Adrenal gland (tissue), 5 donors: Measurements from ENCODE around the gene VWA3B.

Experiments
- POLR2A ChIP-seq, 2 donors: fragments of 450-650 bp; IDR thresholded peaks; one replicate each; pipeline ENCODE4 v1.6.1; 2017; ENCODE audit warnings: antibody characterized with exemption in 2 of 2, mild to moderate bottlenecking in 2 of 2, moderate library complexity in 1 of 2
- TF ChIP-seq, protein P1 (sequence below), 6 experiments: fragments of 450-650 bp in 4 of 6; fragments of 200-600 bp in 2 of 6; sonication (generic) in 1 of 6; IDR thresholded peaks; 1 replicate in 5 of 6; 2 replicates in 1 of 6; pipeline versions ENCODE4 v1.5.1 to v1.8.0; 2016 to 2021; ENCODE audit warnings: antibody characterized with exemption in 6 of 6, mild to moderate bottlenecking in 2 of 6, moderate library complexity in 1 of 6
- donor health status: DM: no; HTN: no; CAD: no.

DNA sequence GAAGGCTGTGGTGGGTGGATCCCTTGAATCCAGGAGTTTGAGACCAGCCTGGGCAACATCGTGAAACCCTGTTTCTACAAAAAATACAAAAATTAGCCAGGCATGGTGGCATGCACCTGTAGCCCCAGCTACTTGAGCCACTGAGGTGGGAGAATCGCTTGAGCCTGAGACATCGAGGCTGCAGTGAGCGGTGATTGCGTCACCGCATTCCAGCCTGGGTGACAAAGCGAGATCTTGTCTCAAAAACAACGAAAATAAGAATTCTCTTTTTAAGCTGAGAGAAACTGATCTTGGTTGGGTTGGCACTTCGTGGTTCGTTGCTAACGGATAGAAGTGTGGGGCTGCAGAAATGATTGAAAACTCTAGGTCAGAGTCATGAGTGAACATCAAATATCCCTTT lies 150.0 kb downstream of the VWA3B start:
- TF ChIP-seq, protein P1, sequence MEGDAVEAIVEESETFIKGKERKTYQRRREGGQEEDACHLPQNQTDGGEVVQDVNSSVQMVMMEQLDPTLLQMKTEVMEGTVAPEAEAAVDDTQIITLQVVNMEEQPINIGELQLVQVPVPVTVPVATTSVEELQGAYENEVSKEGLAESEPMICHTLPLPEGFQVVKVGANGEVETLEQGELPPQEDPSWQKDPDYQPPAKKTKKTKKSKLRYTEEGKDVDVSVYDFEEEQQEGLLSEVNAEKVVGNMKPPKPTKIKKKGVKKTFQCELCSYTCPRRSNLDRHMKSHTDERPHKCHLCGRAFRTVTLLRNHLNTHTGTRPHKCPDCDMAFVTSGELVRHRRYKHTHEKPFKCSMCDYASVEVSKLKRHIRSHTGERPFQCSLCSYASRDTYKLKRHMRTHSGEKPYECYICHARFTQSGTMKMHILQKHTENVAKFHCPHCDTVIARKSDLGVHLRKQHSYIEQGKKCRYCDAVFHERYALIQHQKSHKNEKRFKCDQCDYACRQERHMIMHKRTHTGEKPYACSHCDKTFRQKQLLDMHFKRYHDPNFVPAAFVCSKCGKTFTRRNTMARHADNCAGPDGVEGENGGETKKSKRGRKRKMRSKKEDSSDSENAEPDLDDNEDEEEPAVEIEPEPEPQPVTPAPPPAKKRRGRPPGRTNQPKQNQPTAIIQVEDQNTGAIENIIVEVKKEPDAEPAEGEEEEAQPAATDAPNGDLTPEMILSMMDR (IDR thresholded peaks at IDR 0.05), result no peak
- no peak for TF ChIP-seq POLR2A (IDR thresholded peaks at IDR 0.05)
